Transverse colon (tissue), 4 donors: ENCODE results near the gene AGAP1. TPM values are rescaled to one million over a fixed set of nuclear protein-coding genes. Genes with fewer than 3 reads are reported as not detected.

ENCODE experiments used
- DNase-seq: peaks from one replicate; pipeline ENCODE4 v3.0.0-alpha.2; 2019
- H3K27ac ChIP-seq, 4 donors: fragments of 200-600 bp; sonication (generic); 2 replicates each; pipeline ENCODE4 v1.5.1; 2016 to 2018; ENCODE audit warnings: inconsistent platforms in 4 of 4
- H3K27me3 ChIP-seq: fragments of 200-600 bp; sonication (generic); 2 replicates; pipeline ENCODE4 v1.5.1; 2017; ENCODE audit warnings: inconsistent platforms
- H3K36me3 ChIP-seq, 4 donors: fragments of 200-600 bp; sonication (generic); 2 replicates each; pipeline ENCODE4 v1.5.1; 2017 to 2019; ENCODE audit warnings: inconsistent platforms in 4 of 4
- H3K4me1 ChIP-seq, 4 donors: fragments of 200-600 bp; sonication (generic); 2 replicates each; pipeline ENCODE4 v1.5.1; 2017 to 2020; ENCODE audit warnings: inconsistent platforms in 4 of 4
- H3K4me3 ChIP-seq, 4 donors: fragments of 200-600 bp; sonication (generic); 1 replicate in 1 of 4; 2 replicates in 3 of 4; pipeline versions ENCODE4 v1.5.1 to v1.6.1; 2017 to 2019; ENCODE audit warnings: inconsistent platforms in 4 of 4
- H3K9me3 ChIP-seq, 2 donors: fragments of 200-600 bp; sonication (generic); 2 replicates each; pipeline ENCODE4 v1.5.1; 2017 to 2019; ENCODE audit warnings: inconsistent platforms in 2 of 2
- EP300 ChIP-seq: sonication (generic); formaldehyde crosslinking; IDR thresholded peaks from one replicate; pipeline ENCODE4 v1.6.1; 2017; ENCODE audit warnings: antibody characterized with exemption, low read depth
- POLR2A ChIP-seq: fragments of 450-650 bp; IDR thresholded peaks from one replicate; pipeline ENCODE4 v1.6.1; 2016; ENCODE audit warnings: antibody characterized with exemption, mild to moderate bottlenecking, moderate library complexity
- POLR2AphosphoS5 ChIP-seq, 3 donors: sonication (generic); formaldehyde crosslinking; IDR thresholded peaks; one replicate each; pipeline ENCODE4 v1.6.1; 2016; ENCODE audit warnings: antibody characterized with exemption in 3 of 3
- WGBS, 2 donors: methylation state at CpG; one replicate each; pipeline ENCODE4 v1.1.5; 2018; ENCODE audit warnings: low coverage in 1 of 2; 5-methylcytosine and 5-hydroxymethylcytosine counted together
- in situ Hi-C, 4 donors: fragments of 200-750 bp; cut with MboI; loops; one replicate each; pipeline versions ENCODE4 v1.15.0 to v1.15.1; 2017; ENCODE audit warnings: low sequenced_read_pairs in 3 of 4, low pct_ligation_motif_present in 1 of 4, low pct_unique_long_range_greater_than_20kb in 1 of 4
- intact Hi-C: fragments of 100-400 bp; cut with DNase I; formaldehyde crosslinking; loops from one replicate; pipeline ENCODE4 v1.15.1; 2023; ENCODE audit warnings: low total_unique reads
- total RNA-seq, 4 donors: library from RNA; depleted of rRNA; stranded (reverse); fragments of >200 nt; gene quantifications; one replicate each; pipeline ENCODE4 v1.1.0, GENCODE V29; 2016
- TF ChIP-seq, protein P1 (sequence below), 5 experiments: fragments of 200-600 bp in 3 of 5; fragments of 450-650 bp in 2 of 5; sonication (generic) in 3 of 5; IDR thresholded peaks; 1 replicate in 2 of 5; 2 replicates in 3 of 5; pipeline ENCODE4 v1.5.1; 2016 to 2017; ENCODE audit warnings: antibody characterized with exemption in 5 of 5, inconsistent platforms in 3 of 5, mild to moderate bottlenecking in 2 of 5, moderate library complexity in 1 of 5

The AGAP1 gene
- total RNA-seq, 4 donors from 2014 or later, result 56.1 to 96.9 (median 71.2) TPM

DNA sequence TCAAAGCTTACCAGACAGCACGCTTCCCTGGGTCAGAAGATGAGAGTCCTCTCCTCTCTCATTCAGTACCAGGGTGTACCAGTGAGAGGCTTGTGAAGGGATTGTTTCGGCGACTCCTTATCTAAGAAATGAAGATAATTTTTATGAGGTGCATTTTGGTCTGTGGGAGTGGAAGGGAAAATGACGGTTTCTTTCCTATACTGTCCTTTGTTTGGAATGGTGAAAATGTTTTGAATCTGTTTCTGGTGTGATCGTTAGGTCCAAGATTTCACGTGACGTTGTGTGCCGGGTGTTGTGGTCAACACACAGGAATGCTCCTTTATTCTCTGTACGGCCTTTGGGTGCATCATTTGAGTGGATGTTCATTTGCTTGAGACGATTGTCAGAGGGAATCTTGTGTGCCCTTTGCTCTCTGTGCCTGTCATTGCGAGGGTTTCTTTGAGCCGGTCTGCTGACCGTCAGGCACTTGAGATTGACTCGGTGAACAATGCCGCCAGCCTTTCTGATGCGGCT lies 183.5 kb downstream of the AGAP1 start:
- 62 to 72% methylated on average over 5 to 16 of the region's 16 CpGs for WGBS, 2 donors

DNA sequence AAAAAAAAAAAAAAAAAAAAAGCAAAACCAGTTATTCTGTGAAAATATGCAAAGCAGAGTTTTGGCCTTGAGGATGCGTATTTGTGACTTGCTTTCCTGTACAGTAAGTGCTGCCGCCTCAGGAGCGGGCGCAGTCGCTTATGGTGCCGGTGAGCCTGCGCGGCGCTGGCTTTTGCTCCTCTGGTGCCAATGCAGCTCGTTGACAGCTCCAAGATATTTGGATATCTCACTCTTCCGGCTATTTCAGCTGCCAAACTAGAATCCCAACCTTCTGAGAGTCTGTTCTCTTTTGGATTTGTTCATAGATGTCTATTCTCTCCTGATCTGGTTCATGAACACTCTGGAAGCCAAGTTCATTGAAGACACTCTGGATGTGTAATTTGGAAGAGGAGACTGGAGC lies 184.1 kb downstream of the AGAP1 start:
- intact Hi-C loops (no loop called here), in situ Hi-C loops (loop anchor here in 1 of 4 donors (10.0 kb wide), 1 partner anchor 57 kb away; no protein-coding TSS in a partner anchor)
- no peaks in the 10 kb centered on the region for H3K9me3 ChIP-seq
- no peaks in the 10 kb centered on the region for H3K36me3 ChIP-seq
- no peak overlapping the region for H3K4me3 ChIP-seq
- H3K27ac ChIP-seq, result no peak overlapping the region
- DNase-seq, result no peak
- no peak for TF ChIP-seq POLR2A
- TF ChIP-seq POLR2AphosphoS5 (IDR thresholded peaks at IDR 0.05), result no peak
- no peak for TF ChIP-seq EP300
- TF ChIP-seq, protein P1, sequence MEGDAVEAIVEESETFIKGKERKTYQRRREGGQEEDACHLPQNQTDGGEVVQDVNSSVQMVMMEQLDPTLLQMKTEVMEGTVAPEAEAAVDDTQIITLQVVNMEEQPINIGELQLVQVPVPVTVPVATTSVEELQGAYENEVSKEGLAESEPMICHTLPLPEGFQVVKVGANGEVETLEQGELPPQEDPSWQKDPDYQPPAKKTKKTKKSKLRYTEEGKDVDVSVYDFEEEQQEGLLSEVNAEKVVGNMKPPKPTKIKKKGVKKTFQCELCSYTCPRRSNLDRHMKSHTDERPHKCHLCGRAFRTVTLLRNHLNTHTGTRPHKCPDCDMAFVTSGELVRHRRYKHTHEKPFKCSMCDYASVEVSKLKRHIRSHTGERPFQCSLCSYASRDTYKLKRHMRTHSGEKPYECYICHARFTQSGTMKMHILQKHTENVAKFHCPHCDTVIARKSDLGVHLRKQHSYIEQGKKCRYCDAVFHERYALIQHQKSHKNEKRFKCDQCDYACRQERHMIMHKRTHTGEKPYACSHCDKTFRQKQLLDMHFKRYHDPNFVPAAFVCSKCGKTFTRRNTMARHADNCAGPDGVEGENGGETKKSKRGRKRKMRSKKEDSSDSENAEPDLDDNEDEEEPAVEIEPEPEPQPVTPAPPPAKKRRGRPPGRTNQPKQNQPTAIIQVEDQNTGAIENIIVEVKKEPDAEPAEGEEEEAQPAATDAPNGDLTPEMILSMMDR (IDR thresholded peaks at IDR 0.05), result no peak
- 87 to 93% methylated on average over 3 to 11 of the region's 11 CpGs for WGBS, 2 donors
- H3K4me1 ChIP-seq, result peaks cover 0 to 31% (median 4%) of the 10 kb centered on the region in 4 donors
- H3K27me3 ChIP-seq, result no peaks in the 10 kb centered on the region

More for the DNA sequence above, 183.5 kb downstream of the AGAP1 start:
- Histone ChIP-seq H3K4me1 (peaks cover 0 to 31% (median 4%) of the 10 kb centered on the region in 4 donors), H3K27ac (no peak overlapping the region), H3K4me3 (no peak overlapping the region), H3K36me3 (no peaks in the 10 kb centered on the region), H3K27me3 (no peaks in the 10 kb centered on the region), H3K9me3 (no peaks in the 10 kb centered on the region)
- no peak for DNase-seq
- TF ChIP-seq, protein P1 (IDR thresholded peaks at IDR 0.05), result no peak
- TF ChIP-seq POLR2A (no peak), POLR2AphosphoS5 (IDR thresholded peaks at IDR 0.05) (no peak), EP300 (no peak)
- intact Hi-C loops, result no loop called here
- in situ Hi-C loops, result loop anchor here in 1 of 4 donors (10.0 kb wide), 1 partner anchor 57 kb away; no protein-coding TSS in a partner anchor

DNA sequence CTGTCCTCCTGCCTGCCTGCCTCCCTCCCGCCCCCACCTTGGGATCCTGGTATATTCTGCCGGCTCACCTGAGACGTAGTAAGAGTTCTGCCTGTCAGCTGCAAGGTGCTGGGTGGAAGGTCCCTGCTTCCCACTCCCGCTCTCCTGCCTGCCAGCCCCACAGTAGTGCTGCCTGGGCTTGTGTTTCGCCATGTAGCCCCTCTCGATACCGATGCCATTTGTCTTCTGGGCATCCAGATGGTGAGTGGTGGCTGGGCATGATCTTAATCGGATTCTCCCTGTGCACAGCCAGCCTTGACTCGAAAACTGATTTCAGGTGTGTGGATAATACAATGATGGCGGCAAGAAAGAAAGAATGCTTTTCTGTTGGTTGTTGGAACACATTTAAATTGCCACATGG lies 184.9 kb downstream of the AGAP1 start:
- in situ Hi-C loops, result loop anchor here in 1 of 4 donors (10.0 kb wide), 1 partner anchor 56 kb away; no protein-coding TSS in a partner anchor
- H3K4me1 ChIP-seq, result peaks cover 0 to 31% (median 4%) of the 10 kb centered on the region in 4 donors
- H3K4me3 ChIP-seq, result no peak overlapping the region
- H3K36me3 ChIP-seq, result no peaks in the 10 kb centered on the region
- no peak overlapping the region for H3K27ac ChIP-seq
- no peak for DNase-seq
- H3K9me3 ChIP-seq, result no peaks in the 10 kb centered on the region
- TF ChIP-seq POLR2A, result no peak
- TF ChIP-seq POLR2AphosphoS5 (IDR thresholded peaks at IDR 0.05), result no peak
- TF ChIP-seq, protein P1 (IDR thresholded peaks at IDR 0.05), result no peak
- TF ChIP-seq EP300, result no peak
- intact Hi-C loops, result no loop called here
- H3K27me3 ChIP-seq, result no peaks in the 10 kb centered on the region
- WGBS, 2 donors, result 91% methylated on average over 10 of the region's 10 CpGs; no CpG with 5 or more reads in 1 of the 2 donors

DNA sequence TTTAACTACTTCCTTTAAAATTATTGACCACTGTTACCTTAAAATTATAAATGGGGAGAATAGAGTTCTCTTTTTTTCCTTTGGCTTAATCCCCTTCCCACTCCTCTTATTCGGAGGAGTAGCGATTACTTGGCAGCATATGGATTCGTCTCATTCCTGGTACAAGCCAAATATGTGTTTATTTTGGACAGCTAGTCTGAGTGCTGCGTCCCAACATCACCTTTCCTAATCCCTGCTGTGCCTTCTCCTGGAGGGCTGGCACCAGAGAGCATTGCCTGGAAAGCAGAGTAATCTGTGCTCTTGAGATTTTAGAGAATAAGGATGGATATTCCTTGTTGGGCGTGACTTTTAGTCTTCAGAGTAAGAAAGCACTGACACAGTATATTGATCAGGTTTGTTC lies 185.6 kb downstream of the AGAP1 start:
- H3K27me3 ChIP-seq, result no peaks in the 10 kb centered on the region
- peaks cover 0 to 31% (median 4%) of the 10 kb centered on the region in 4 donors for H3K4me1 ChIP-seq
- no peak for DNase-seq
- no peaks in the 10 kb centered on the region for H3K9me3 ChIP-seq
- in situ Hi-C loops, result loop anchor here in 1 of 4 donors (10.0 kb wide), 1 partner anchor 55 kb away; no protein-coding TSS in a partner anchor
- TF ChIP-seq, protein P1 (IDR thresholded peaks at IDR 0.05), result no peak
- TF ChIP-seq POLR2A, result no peak
- H3K36me3 ChIP-seq, result no peaks in the 10 kb centered on the region
- intact Hi-C loops, result no loop called here
- H3K27ac ChIP-seq, result no peak overlapping the region
- WGBS, 2 donors, result 68 to 76% methylated on average over 4 to 5 of the region's 5 CpGs
- H3K4me3 ChIP-seq, result no peak overlapping the region
